Measurements from ENCODE around the gene PCIF1.
"Not testable (repeated sequence)": the region's sequence is repeated elsewhere in the genome, so short reads cannot be mapped to it uniquely, and the experiment has no call there.

Gene PCIF1

GRCh38 chr20:45967551-45968080 lies 33.1 kb downstream of the PCIF1 start:
- DNase-seq (ENCODE audit: low read depth) = no peak

- no peak for DNase-seq (ENCODE audit: low read depth)
Measured at GRCh38 chr20:45968081-45968671, 33.7 kb downstream of the PCIF1 start.

- peak; percentile 46 for DNase-seq (ENCODE audit: low read depth)
Measured at GRCh38 chr20:45968801-45969711, 34.6 kb downstream of the PCIF1 start.

GRCh38 chr20:45969712-45970634 lies 35.5 kb downstream of the PCIF1 start:
- DNase-seq (ENCODE audit: low read depth) = no peak

- DNase-seq (ENCODE audit: low read depth) = no peak
Measured at GRCh38 chr20:45970646-45971424, 36.4 kb downstream of the PCIF1 start.

GRCh38 chr20:45971425-45971674 lies 36.9 kb downstream of the PCIF1 start:
- DNase-seq (ENCODE audit: low read depth) = no peak

GRCh38 chr20:45971675-45972499 lies 37.4 kb downstream of the PCIF1 start, which contains the start of gene ZNF335:
Gene ZNF335, minus strand, starts transcription at chr20:45972203. Its CDS starts 793 bp downstream, at chr20:45971410.
- peak; percentile 94 for DNase-seq (ENCODE audit: low read depth)

GRCh38 chr20:45972500-45973183 lies 38.2 kb downstream of the PCIF1 start:
- DNase-seq (ENCODE audit: low read depth) = no peak

GRCh38 chr20:45974896-45975565 lies 40.5 kb downstream of the PCIF1 start:
- DNase-seq (ENCODE audit: low read depth) = no peak

GRCh38 chr20:45975686-45976085 lies 41.2 kb downstream of the PCIF1 start:
- no peak for DNase-seq (ENCODE audit: low read depth)

- DNase-seq (ENCODE audit: low read depth) = no peak
Measured at GRCh38 chr20:45976086-45976485, 41.6 kb downstream of the PCIF1 start.

GRCh38 chr20:45981261-45981660 lies 46.8 kb downstream of the PCIF1 start:
- no peak for DNase-seq (ENCODE audit: low read depth)

- DNase-seq (ENCODE audit: low read depth) = no peak
Measured at GRCh38 chr20:45983279-45983743, 48.8 kb downstream of the PCIF1 start.

GRCh38 chr20:45985573-45985972 lies 51.1 kb downstream of the PCIF1 start:
- no peak for DNase-seq (ENCODE audit: low read depth)

GRCh38 chr20:45987108-45987780 lies 52.8 kb downstream of the PCIF1 start:
- DNase-seq (ENCODE audit: low read depth) = no peak

- not testable (repeated sequence) for DNase-seq (ENCODE audit: low read depth)
Measured at GRCh38 chr20:45988830-45989229, 54.3 kb downstream of the PCIF1 start.

- DNase-seq (ENCODE audit: low read depth) = no peak
Measured at GRCh38 chr20:45991616-45992015, 57.1 kb downstream of the PCIF1 start.

GRCh38 chr20:45993197-45993951 lies 58.9 kb downstream of the PCIF1 start:
- no peak for DNase-seq (ENCODE audit: low read depth)
